ENCODE data around the gene UCN. TPM values are rescaled to one million over a fixed set of nuclear protein-coding genes. Genes with fewer than 3 reads are reported as not detected.

The UCN gene
- total and polyA plus RNA-seq, 2 donors (not counting 3 experiments of a cell fraction or from before 2014, with no cell fraction given) = 0.75 to 1.2 TPM

DNA sequence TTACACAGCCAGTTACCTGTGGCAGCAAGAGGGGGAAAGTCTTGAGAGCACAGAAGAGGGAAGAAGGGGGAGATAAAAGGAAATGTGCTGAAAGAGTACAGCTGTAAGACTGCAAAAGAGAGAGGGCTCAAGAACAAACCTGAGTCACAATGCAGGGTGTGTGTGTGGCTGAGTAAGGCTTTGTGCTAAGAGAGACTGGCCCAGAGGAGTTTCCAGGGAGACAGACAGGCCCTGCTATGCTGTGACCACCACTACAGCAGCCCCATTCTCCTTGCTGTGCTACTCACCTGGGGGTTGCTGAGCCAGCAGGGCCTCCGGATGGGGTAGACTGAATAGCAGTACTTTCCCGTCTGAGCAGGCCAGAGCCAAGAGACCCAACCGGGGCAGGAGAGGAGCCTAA, 27.1 kb upstream of the UCN start:
- intact Hi-C loops (cut with micrococcal nuclease) = no loop called here
- POLR2A ChIA-PET = no interaction called here
- FAIRE-seq = no peak

More for the DNA sequence above, 27.1 kb upstream of the UCN start:
- CTCF ChIA-PET = no interaction called here
- no peak overlapping the region for H3K4me3 ChIP-seq (replicated peaks in 1 of 3; ENCODE audit: insufficient read depth in 1 of 3, low read depth in 1 of 3, low read length in 3 of 3)
- H2AFZ ChIP-seq (ENCODE audit: low read depth, low read length) = no peak overlapping the region
- no peaks in the 10 kb centered on the region for H3K27me3 ChIP-seq (ENCODE audit: control insufficient read depth in 2 of 2, insufficient read depth in 2 of 2, low read length in 2 of 2)
- no TSS peak for BruUV-seq (replicated peaks)
- H3K27ac ChIP-seq (ENCODE audit: insufficient read depth, low read depth, low read length) = no peak overlapping the region
- DNase-seq (ENCODE audit: low read depth, low spot score) = no peak
- no peak overlapping the region for H3K4me2 ChIP-seq (ENCODE audit: insufficient read depth, low read length)
- H3K4me1 ChIP-seq (ENCODE audit: control insufficient read depth, extremely low read depth, insufficient read depth, low read length) = no peaks in the 10 kb centered on the region
- H4K20me1 ChIP-seq (replicated peaks; ENCODE audit: control insufficient read depth, extremely low read depth, insufficient read depth, low read length) = no peaks in the 10 kb centered on the region
- peaks cover 17 to 33% of the 10 kb centered on the region in 2 experiments for H3K36me3 ChIP-seq (ENCODE audit: control insufficient read depth in 2 of 2, extremely low read depth in 1 of 2, insufficient read depth in 2 of 2, low read length in 2 of 2)
- dilution Hi-C loops (cut with MboI; ENCODE audit: extremely low pct_ligation_motif_present, low sequenced_read_pairs) = no loop called here
- TF ChIP-seq GATA2 (IDR thresholded peaks at IDR 0.05; ENCODE audit: insufficient read depth, insufficient read length, low read depth, low read length) = no peak
- TF ChIP-seq MYC (IDR thresholded peaks at IDR 0.05; ENCODE audit: low read depth, low read length) = no peak
- no peak for TF ChIP-seq POLR2AphosphoS5 (IDR thresholded peaks at IDR 0.05; ENCODE audit: insufficient read depth, low read depth, low read length)
- no peak for TF ChIP-seq POLR2A (IDR thresholded peaks at IDR 0.05; ENCODE audit: low read depth, low read length)
- no peak for TF ChIP-seq CTCF (IDR thresholded peaks at IDR 0.05; ENCODE audit: extremely low read depth in 1 of 2, insufficient read depth in 1 of 2, low read depth in 1 of 2, low read length in 2 of 2)
- no peak for TF ChIP-seq EZH2 (IDR thresholded peaks at IDR 0.05; ENCODE audit: borderline replicate concordance, low read depth, low read length, severe bottlenecking)
- TF ChIP-seq, protein P1, sequence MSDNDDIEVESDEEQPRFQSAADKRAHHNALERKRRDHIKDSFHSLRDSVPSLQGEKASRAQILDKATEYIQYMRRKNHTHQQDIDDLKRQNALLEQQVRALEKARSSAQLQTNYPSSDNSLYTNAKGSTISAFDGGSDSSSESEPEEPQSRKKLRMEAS (IDR thresholded peaks at IDR 0.05; ENCODE audit: insufficient read depth, insufficient read length) = no peak
- TF ChIP-seq FOS (IDR thresholded peaks at IDR 0.05; ENCODE audit: borderline replicate concordance, insufficient read depth, low read length) = no peak
- TF ChIP-seq JUN (IDR thresholded peaks at IDR 0.05; ENCODE audit: borderline replicate concordance, insufficient read depth, insufficient read length, low read depth) = no peak
- no peaks in the 10 kb centered on the region for H3K9me1 ChIP-seq (replicated peaks; ENCODE audit: control insufficient read depth, extremely low read depth, insufficient read depth, low read length)
- no peaks in the 10 kb centered on the region for H3K9me3 ChIP-seq (replicated peaks; ENCODE audit: control insufficient read depth, insufficient read depth, low read length)
- H3K79me2 ChIP-seq (ENCODE audit: control insufficient read depth, insufficient read depth, low read length) = no peaks in the 10 kb centered on the region
- no peak overlapping the region for H3K9ac ChIP-seq (replicated peaks; ENCODE audit: extremely low read depth, insufficient read depth, low read length)

Measured in endothelial cell of umbilical vein (primary cell).